GM21528 (cell line): Measurements from ENCODE around the gene ABCB11.

Experiments used
- ATAC-seq: cut with Tn5 transposase; IDR thresholded peaks from one replicate; pipeline ENCODE4 v1.9.1; 2021; ENCODE audit warnings: mild to moderate bottlenecking, moderate library complexity; ENCODE audit not compliant: unreplicated experiment, low FRiP score

The ABCB11 gene

GRCh38 chr2:169010633-169011460, 20.3 kb downstream of the ABCB11 start:
- ATAC-seq, result no peak

- no peak for ATAC-seq
Observed at GRCh38 chr2:169009865-169010579, 21.1 kb downstream of the ABCB11 start.

DNA sequence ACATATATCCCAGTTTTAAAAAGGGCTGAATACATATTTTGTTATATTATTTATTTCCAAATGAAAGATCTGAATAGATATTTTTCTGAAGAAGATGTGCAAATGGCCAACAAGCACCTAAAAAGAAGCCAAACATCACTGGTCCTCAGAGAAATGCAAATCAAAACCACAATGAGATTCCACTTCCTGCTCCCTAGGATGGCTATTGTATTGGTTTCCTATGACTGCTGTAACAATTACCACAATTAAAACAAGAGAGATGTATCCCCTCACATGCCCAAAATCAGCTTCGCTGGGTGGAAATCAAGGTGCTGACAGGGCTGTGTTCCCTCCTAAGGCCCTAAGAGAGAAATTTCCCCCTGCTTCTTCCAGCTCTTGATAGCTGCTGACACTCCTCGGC, 23.2 kb downstream of the ABCB11 start:
- ATAC-seq, result no peak

DNA sequence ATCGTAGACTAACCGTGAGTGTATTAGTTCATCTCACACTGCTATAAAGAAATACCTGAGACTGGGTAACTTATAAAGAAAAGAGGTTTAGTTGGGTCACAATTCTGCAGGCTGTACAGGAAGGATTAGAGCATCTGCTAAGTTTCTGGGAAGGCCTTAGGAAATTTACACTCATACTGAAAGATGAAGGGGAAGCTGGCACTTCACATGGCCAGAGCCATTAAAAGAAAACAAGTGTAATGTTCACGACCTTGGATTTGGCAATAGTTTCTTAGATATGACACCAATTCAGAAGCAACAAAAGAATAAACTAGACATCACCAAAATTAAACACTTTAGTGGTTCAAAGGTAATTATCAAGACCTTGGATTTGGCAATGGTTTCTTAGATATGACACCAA, 23.8 kb downstream of the ABCB11 start:
- no peak for ATAC-seq

GRCh38 chr2:169006665-169007064, 24.5 kb downstream of the ABCB11 start:
- no peak for ATAC-seq

DNA sequence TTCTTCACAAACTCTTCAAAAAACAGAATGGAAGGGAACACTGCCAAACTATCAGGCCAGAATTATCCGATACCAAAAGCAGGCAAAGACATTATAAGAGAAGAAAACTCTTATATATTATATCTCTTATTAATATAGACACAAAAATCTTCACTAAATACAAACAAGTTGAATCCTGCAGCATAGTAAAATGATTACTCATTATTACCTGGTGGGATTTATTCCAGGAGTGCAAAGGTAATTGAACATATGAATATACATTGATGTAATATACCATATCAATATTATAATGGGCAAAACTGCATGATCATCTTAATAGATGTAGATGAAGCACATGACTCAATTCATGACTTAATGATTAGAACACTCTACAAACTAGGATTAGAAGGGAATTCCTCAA, 25.1 kb downstream of the ABCB11 start:
- ATAC-seq, result no peak

- ATAC-seq, result no peak
Observed at GRCh38 chr2:169005080-169005598, 26.0 kb downstream of the ABCB11 start.

DNA sequence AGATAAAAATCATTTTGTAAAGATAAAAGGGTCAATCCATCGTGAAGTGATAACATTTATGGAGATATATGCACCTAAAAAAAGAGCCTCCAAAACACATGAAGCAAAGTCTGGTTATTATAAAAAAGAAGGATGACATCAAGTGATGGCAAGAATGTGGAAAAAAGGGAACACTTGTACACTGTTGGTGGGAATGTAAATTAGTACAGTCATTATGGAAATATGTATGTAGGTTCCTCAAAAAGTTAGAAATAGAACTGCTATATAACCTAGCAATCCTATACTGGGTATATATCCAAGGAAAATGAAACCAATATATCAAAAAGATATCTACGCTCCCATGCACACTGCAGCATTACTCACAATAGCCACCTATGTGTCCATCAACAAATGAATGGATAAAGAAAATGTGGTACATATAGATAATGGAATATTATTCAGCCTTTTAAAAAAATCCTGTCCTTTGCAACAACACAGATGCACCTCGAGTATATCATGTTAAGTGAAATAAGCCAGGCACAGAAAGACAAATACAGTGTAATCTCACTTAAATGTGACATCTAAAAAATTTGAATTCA, 28.9 kb downstream of the ABCB11 start:
- no peak for ATAC-seq

DNA sequence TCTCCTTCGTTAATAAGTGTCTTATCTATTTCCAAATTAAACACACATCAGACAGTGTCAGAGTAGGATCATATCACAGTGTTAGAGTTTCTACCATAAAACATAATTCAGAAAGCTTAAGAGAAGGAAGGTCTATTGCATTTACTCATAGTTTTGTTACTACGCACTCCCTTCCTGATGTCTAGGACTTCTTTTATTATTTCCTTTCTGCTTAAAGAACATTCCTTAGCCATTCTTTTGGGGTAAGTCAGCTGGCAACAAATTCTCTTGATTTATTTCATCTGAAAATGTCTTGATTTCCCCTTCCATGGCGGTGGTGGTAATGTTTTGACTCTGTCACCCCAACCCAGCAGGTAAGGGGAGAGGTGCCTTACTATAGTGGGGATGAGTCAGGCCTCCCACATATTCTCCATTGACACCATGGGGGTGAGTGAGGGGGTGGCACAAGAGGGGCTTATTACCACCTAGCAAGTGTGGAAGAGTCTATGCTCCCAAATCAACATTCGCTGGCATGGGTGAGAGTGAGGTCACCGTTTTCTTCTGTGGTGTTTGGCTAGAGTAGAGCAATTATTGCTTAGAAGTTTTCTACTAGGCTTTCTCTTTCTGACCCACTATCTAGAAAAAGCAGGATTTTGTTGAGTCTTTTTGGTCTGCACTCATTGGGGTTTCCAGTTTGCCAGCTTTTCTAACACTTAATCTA, 29.9 kb downstream of the ABCB11 start:
- no peak for ATAC-seq

- ATAC-seq, result no peak
Observed at GRCh38 chr2:168999668-169000213, 31.4 kb downstream of the ABCB11 start.

DNA sequence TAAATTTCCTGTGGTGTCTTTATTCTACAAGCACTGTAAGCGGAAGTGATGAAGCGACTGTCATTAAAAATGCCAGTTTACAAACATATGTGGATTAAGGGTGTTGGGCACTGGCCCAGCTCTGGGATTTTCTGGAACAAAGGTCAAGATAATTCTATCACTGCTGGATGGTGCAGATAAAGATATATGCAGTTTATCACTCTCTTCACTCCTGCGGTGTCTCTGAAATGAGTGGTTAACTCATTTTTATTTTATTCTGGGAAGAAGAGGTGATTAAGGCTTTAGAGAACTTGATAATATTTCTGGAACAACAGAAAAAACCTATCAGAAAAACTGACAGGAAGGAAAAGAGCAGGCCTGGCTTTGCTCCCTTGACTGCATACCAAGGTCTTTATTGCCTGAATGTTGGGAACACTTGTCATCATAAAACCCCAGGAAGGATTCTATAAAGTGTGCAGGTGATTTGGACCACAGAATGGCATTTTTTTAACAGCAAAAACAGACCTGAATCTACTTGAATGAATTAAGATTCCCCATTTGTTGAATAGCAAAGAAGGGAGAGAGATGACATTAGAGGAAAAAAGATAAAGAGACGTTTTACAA, 32.4 kb downstream of the ABCB11 start:
- ATAC-seq, result no peak

DNA sequence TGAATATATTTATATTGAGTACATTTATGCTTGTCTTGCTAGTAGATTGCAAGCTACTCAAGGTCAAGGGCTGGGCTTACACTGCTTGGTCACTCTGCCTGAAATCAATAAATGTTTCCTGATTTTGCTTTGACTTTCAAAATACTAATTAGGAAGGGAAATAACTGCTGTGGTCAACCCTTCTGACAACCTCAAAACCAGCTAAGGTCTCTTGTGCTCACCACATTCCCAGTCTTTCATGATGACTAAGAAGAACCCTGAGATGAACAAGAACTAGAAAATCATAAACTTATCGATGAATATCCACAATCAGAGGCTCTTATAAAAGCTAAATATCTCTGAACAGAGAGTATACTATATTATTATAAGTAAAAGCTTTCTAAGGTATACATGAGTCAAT, 33.3 kb downstream of the ABCB11 start:
- no peak for ATAC-seq

DNA sequence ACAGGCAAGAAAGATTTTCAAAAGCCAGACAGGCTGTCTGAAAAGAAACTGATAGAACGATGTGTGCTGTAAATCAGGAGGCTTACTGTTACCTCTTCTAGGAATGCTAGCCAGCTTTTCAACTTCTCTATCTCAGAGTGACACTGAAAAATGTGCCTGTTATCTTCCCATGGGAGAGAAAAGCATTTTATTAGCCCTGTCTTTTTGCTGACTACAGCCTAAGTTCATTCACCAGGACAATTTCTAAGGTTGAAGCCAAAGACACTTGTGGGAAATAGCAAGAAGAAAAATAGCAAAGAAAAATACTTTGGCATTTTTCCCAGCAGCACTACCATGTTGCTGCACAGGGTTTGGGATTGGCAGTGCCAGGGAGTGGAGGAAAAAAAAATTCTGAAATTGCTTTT, 34.0 kb downstream of the ABCB11 start:
- ATAC-seq, result no peak

DNA sequence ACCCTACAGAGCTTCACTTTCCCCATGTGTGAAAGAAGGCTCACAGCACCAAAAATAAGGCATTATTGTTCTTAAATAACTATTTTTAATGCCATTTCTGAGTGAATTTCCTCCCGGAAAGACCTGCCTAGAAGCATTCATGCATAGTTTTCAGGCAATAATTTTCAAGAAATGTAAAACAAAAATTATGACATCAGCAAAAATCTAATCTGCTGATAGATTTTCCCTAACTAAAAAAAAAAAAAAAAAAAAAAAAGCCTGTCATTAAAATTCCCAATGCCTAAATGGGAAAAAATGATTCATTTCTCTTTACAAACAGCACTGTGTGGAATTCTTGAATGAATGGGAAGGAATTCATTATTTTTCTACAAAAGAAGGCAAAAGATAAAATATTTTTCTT, 35.4 kb downstream of the ABCB11 start:
- ATAC-seq, result no peak

- no peak for ATAC-seq
Observed at GRCh38 chr2:168993538-168993937, 37.6 kb downstream of the ABCB11 start.

DNA sequence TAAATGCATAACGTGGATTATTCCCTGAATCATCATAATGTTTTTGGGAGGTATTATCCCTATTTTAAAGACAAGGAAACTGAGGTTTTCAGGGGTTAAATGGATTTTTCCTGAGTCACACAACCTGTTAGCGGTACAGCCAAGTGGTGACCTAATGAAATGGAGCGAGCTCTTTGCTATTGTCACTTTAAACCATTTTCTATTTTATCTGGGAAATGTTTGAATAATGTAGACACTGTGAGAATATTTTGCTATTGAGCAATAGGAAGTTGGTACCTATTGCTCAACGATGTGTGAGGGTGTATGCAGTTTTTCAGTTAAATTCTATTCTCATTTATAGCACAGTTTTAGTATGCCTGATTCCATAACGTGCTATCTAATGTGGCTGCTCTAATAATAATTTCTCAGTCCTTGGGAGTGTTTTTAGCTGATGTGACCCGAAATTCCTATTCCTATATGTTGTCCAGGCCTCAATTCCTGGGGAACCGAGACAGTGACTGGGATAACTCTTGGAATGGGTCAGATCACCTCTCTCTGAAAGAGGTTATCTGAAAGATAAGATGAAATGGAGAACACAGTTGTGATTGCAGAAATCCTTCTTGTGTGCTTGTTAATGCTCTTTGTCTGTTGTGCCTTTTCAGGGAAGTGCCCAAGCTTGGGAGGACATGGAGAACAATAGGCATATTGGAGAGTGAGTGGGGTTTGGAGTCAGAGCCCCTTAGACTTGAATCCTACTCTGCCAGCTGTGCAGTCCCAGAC, 38.4 kb downstream of the ABCB11 start:
- no peak for ATAC-seq

DNA sequence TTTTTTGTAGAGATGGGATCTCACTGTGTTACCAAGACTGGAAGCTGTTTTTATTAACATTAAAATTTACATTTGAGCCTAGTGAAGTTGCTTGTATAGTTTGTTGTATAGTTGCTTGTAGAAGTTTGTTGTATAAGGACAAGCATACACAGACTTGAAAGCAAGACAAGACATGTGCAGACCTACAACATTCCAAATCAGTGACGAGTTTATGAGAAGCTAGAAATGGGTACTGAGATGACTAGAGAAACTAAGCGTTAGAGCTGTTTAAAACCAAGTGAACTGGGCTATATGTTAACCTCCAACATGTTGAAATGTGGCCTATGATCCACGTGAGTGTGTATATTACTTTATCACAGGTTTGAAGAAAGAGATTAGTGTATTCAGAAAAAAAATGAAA, 39.1 kb downstream of the ABCB11 start:
- no peak for ATAC-seq

DNA sequence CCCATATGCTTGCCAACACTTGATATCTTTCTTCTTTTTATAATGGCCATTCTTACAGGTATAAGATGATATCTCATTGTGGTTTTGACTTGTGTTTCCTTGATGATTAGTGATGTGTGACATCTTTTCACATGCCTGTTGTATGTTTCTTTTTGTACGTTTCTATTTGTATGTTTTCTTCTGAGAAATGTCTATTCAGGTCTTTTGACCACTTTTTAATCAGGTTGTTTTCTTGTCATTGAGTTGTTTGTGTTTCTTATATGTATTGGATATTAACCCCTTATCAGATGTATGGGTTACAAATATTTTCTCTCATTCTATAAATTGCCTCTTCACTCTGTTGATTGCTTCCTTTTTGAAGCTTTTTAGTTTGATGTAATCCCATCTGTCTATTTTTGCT, 42.4 kb downstream of the ABCB11 start:
- ATAC-seq, result no peak

- no peak for ATAC-seq
Observed at GRCh38 chr2:168986398-168986943, 44.7 kb downstream of the ABCB11 start.
